Globus pallidus (tissue), 1 donor: Measurements from ENCODE around the gene NOP14.
A peak's percentile ranks its signal among the peaks of the same experiment; 100 is the strongest.
"Not testable (repeated sequence)": the region's sequence is repeated elsewhere in the genome, so short reads cannot be mapped to it uniquely, and the experiment has no call there.

ENCODE experiments used
- DNase-seq: peaks from one replicate; pipeline ENCODE4 v3.0.0-alpha.2; 2015; ENCODE audit warnings: low spot score

NOP14 gene

DNA sequence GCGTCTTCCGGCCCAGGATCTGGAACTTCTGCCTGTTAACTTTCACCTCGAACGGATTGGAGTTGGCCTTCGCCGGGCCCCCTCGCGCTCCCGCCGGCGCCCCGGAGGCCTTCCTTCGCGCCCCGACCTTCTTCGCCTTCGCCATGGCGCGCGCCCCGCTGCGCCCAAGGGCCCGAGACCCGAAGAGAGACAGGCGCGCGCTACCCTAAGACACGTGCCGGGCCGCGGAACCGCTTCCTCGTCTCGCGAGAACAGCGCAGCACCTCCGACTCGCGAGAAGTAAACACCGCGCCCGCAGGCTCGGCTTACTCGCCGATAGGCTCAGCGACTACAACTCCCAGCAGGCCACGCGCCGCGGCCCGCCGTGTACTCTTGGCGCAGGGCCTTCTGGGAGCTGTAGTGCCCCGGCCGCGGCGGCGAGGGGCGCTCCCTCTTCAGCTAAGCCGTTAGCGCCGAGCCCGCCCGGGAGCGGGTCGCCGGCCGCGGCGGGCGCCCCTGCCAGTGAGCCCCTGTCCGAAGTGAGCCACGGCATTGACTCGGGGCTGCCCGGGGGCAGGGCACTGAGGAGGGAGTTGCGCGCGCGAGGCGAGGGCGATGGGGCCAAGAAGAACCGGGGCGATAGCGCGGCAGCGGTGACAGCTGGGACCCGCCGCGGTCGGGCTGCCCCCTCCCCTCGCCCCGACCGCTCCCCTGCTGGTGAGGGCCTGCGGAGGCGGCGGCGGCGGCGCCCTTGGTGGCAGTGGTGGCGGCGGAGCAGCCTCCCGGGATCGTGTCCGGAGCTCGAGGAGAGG, at the start of gene NOP14, which contains the start of gene GRK4:
TSS of gene NOP14 (minus strand) at position 232 of the 791 bp plus-strand sequence. CDS start at position 145, 87 bp downstream.
TSS of gene GRK4 (plus strand) at position 397 of the 791 bp plus-strand sequence. CDS start 500 bp downstream, outside the sequence.
- DNase-seq = peak; percentile 97

DNA sequence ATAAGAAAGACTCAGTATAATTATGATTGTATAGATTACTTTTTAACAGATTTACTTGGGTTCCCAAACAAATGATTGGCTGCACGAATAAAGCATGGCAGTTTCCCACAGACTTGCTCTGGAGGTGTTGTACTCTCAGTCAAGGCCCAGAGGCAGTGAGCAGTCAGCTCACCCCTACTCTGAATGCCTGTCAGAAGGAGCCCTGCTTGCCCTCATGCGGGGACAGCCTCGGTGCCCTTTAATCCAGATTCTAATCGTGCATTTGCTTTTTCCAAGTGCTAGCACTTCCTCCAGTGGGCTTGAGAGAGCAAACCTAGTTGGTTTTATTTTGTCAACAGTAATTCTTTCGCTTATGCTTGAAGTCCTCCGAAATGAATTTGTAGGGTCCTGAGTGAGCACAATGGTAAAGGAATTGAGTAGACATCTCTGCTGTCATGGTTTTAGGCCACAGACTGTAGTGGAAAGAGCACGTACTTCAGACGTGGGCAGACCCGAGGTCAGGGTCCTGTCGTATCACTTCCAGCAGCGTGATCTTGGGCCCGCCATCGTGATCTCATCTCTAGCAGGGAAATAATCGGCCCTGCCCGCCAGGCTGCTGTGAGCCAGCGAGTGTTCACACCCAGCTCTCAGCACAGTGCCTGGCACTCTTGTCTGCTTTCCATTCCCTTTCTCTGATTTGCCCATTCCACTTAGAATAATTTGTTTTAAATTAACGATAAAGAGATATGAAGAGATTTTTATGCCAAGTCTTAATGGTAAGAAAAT, 48.4 kb upstream of the NOP14 start:
- DNase-seq = no peak

DNA sequence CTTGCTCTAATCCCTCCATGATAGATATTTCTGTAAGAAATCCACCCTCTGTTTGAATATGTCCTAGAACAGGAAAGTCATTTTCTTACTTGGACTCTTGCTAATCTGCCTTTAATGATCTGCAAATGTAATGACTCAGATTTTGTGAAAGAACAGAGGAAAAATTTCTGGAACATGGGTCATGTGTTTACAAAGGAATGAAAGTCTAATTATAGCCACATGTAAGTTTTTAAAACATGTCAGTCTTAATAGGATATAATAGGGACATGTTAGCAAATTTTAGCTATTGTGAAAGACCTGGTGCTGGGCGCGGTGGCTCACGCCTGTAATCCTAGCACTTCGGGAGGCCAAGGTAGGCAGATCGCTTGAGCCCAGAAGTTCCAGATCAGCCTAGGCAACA, 47.8 kb upstream of the NOP14 start:
- DNase-seq = no peak

DNA sequence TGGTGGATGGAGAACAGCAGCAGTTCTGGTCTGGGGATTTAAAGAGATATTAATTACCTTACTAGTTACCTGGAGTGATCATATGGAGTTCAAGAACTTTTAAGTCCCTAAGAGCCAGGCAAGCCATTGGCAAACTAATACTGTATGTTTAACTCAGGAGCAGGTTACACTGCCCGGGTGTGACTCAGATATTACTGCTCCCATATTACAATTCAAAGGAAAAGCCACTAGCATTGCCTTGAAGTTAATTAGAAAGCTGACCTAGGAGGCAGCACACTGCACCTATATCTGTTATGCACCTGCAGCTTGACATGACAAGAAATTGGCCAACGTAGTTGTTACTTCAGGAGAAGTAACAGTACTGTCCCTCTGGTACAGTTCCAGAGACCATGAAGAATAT, 47.4 kb upstream of the NOP14 start:
- no peak for DNase-seq

DNA sequence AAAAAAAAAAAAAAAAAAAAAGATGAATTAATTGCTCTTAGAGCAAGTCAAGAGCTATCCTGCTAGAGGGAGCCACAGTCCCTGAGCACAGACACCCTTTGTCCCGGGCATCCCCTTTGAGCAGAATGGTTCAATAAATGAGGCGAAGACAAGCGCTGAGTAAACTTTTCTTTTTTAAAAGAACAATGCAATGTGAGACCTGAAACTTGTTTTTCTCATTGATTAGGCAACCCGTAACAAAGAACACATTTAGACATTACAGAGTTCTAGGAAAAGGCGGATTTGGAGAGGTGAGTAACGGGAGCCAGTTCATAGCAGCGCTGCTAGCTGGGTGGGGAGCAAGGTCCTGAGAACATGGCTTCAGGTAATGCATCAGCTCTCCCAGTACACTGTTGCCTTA, 46.2 kb upstream of the NOP14 start:
- peak; percentile 35 for DNase-seq

DNA sequence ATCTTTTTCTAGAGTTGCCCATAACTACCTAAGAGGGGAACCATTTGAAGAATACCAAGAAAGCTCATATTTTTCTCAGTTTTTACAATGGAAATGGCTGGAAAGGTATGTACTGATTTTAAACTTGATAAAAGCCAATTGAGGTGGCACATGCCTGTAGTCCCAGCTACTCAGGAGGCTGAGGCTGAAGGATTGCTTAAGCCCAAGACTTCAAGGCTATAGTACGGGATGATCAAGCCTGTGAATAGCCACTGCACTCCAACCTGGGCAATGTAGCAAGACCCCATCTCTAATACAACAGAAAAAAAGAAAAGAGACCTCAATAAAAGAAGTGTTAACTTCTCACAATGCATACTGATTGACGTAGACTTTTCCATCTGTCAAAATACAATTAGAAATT, 44.5 kb upstream of the NOP14 start:
- DNase-seq = no peak

DNA sequence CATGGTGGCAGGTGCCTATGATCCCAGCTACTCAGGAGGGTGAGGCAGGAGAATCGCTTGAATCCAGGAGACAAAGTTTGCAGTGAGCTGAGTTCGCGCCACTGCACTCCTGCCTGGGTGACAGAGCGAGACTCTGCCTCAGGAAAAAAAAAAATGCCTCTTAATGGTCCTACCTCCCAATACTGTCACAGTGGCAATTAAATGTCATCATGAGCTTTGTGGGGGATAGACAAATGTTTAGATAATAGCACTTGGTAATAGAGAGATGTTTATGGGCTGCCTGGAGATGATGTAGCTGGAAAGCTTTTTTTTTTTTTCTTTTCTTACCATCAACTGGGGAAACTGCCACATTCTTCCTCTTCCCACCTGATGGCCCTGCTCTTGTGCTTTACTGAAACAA, 33.2 kb upstream of the NOP14 start:
- DNase-seq = no peak

DNA sequence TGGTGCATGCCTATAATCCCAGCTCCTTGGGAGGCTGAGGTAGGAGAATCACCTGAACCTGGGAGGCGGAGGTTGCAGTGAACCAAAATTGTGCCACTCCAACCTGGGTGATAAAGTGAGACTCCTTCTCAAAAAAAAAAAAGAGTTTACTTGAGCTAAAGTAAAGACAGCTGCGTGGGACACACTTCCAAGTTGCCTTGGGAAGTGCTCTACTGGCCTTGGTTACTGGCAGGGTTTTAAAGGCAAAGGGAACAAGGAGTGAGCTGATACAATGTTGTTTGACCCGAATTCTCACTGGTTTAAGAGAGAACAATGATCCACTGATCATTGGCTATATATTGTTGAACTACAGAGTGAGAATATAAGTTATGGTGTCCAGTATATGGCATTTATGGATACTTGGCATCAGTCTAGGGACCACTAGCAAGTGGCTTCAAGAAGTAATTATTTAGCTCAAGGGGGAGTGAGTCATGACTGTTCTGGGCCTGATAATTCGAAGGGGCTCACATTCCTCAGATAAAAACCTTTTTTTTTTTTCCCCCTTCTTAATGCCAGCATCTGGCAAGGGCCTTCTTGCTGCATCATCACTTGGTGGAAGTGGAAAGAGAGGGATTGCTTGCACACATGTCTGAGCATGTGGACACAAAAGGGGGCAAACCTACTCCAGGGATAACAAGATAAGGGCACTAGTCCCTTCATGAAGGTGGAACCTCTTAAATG, 32.5 kb upstream of the NOP14 start:
- DNase-seq = no peak

DNA sequence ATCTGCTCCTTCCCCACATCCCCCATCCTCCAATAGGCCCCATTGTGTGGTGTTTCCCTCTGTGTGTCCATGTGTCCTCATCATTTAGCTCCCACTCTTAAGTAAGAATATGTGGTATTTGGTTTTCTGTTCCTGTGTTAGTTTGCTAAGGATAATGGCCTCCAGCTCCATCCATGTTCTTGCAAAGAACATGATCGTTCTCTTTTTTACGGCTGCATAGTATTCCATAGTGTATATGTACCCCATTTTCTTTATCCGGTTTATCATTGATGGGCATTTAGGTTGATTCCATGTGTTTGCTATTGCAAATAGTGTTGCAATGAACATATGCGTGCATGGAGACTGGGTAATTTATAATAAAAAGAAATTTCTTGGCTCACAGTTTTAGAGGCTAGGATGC, 31.7 kb upstream of the NOP14 start:
- DNase-seq = no peak

DNA sequence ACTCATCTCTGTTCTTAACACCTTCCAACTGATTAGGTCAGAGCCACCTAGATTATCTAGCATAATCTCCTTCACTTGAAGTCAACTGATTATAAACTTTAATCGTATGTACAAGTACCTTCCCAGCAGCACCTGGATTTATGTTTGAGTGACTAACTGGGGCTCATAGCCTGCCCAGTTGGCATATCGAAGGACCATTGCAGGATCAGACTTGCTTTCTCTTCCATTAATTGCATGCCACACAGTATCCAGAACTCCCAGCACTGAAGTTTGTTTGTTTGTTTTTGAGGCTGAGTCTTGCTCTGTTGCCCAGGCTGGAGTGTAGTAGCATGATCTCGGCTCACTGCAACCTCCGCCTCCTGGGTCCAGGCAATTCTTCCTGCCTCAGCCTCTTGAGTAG, 28.0 kb upstream of the NOP14 start:
- DNase-seq = no peak

DNA sequence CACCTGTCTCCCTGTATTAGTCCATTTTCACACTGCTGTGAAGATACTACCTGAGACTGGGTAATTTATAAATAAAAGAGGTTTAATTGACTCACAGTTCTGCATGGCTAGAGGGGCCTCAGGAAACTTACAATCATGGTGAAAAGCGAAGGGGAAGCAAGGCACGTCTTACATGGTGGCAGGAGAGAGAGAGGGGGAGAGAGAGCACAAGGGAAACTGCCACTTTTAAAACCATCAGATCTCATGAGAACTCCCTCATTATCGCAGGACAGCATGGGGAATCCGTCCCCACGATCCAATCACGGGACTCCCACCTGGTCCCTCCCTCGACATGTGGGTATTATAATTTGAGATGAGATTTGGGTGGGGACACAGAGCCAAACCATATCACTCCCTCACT, 20.5 kb upstream of the NOP14 start:
- not testable (repeated sequence) for DNase-seq

DNA sequence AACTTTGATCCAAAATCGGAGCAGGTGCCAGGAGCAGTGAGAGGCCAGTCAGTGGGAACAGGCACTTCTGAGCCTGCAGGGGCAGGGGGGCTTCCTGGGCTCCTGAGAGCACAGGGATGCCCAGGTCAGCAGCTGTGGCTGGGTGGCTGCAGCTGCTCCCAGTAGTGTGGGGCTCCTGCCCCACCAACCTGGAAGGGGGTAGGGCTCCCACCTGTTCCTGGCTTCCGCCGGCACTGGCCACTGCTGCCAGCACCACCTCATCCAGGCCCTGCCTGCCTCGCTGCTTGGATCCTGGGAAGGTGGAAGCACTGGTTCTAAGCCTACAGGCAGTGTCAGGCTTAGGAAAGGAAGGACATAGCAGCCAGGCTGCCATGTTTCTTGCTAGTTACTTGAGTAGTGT, 18.8 kb upstream of the NOP14 start:
- no peak for DNase-seq

DNA sequence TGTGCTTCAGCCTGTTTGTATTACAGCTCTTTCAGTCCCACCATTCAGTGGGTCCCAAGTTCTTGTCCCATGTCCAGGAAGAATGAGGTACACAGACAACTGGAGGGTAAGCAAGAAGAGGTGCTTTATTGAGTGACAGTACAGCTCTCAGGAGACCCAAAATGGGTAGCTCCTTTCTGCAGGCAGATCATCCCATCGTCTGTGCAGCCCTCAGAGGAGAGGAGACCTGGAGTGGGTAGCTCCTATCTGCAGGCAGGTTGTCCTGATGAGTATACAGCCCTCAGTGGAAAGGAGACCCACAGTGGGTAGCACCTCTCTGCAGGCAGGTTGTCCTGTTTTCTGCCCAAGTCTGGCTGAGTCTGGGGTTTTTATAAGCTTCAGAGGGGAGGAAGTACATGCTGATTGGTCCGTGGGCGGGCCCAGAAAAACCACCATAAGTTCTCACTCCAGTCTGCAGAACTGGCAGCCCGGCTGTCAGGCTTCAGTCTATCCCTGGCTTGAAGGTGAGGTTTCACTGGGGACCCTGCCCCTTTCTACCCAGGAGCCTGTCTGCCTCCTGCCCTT, 18.1 kb upstream of the NOP14 start:
- DNase-seq = no peak

DNA sequence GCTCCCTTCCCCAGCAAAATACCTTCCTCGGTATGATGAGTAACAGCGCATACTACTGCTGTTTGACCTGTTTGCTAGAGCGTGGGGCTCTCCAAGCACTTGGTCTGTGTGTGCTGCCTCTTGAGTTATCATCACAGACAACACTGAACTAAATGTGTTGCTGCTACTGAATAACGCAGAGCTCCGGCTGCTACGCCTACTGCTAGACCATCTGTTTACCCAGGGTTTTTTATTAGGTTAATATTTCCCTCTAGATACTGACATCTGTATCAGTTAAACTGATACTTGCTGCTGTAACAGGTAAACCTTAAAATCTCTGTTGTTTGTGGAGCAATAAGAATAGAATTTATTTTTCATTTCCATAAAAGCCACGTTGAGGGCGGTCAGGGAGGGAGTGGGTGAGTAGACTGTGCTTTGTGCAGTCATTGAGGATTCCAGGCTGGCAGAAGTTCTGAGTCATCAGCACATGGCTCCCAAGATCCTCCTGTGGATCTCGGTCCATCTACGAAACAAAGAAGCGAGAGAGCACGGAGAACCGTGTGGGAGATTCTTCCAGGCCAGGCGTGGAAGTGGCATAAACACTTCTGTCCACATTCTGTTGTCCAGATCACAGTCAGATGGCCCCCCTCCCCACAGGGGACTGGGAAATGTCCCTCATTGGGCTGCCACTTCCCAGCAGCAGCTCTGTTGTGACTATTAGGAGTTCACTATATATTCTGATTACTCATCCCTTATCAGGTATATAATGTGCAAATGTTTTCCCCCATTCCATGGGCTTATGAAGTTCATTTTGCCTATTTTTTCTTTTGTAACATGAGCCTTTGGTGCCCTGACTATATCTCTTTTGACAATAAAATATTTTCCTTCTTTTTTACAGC, 14.2 kb upstream of the NOP14 start:
- DNase-seq = peak; percentile 36

DNA sequence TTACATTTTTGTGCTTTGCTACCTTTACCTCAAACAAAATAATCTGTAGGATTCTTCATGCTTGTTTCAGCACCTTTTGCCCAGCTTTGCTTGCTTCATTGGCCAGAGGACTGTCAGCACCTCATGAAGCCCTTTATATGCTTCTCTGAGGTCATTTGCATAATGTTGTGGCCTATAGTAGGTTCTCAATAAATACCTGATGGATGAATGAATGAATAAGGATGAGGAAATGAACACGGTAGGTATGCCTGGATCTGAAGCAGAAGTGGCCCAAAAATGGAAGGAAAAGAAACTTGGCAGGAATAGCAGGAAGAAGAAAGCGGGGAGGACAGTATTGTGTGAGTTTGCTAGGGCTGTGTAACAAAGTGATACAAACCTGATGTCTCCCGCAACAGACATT, 8.1 kb upstream of the NOP14 start:
- DNase-seq = no peak

DNA sequence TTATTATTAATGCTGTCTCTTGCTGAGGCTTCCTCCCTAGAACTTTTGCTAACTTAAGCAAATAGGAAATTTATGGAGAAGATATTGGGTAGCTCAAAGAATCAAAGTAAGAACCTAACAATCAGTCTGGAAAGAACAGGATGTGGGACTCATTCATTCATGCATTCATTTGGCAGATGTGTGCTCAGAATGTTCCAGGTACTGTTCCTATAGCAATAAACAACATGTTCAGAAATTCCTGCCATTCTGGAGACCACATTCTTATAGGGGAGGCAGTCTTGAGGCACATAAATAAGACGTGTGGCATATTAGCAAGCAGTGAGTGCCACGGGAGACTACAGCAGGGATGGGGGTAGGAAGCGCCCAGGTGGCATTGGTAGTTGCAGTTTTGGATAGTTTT, 5.2 kb upstream of the NOP14 start:
- DNase-seq = no peak

DNA sequence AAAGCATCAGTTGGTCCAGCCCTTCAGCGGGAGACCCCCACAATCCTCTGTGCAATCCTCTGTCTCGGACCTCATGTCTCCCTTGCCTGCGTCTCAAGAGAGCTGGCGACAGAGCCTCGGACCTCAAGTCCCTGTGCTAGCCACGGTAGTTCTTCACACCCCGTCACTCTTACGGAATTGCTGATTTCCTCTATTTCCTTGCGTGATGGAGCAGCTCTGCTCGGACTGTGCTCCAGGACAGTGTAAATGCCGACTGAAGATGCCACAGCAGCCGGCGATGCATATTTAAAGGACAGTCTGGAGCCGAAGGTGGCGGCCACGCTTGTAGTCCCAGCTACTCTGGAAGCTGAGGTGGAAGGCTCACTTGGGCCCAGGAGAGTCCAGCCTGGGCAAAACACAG, 2.1 kb upstream of the NOP14 start:
- DNase-seq = no peak

DNA sequence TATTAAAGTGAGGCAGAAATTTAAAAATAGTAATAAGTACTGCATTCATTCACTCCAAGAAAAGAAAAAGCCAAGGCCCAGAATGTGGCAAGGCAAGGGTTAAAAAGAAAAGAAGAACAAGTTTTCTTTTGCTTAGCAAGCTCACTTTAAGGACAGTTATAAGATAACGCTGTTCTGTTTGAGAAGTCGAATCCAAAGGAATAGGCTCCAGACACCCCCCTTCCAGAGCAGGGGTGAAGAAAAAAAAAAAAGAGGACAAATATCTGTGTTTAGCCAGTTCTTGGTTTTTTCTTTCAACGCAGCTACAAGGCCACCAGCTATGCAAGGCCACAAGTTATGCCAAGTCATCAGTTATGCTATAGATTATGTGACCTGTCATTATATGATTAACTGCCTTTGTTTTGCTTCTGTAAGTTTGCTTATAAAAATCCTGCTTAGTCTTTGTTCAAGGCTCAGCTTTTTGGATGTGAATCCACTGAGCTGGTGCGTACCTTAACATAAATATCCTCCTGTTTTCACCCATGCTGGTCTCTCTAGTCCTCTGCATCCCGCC, 1.6 kb upstream of the NOP14 start:
- no peak for DNase-seq

DNA sequence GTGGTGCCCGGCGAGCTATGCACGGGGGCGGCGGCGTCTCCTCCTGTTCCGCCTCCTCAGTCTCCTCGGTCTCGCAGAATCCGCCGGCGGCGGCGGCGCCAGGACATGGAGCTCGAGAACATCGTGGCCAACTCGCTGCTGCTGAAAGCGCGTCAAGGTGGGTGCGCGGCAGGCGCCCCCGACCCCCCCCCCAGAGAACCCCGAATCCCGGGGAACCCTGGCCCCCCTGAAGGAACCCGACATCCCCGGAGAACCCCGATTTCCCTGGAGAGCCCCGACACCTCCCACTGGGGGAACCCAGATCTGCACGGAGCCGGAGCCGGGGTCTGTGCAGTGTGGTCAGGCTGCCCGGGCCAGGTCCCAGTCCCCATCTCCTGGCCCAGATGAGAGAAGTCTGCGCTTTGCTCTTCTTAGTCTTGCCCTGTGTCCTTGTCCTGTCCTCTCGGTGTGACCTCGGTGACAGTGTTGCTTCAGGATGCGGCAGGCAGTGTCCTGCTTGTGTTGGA, 813 bp upstream of the NOP14 start:
- no peak for DNase-seq

DNA sequence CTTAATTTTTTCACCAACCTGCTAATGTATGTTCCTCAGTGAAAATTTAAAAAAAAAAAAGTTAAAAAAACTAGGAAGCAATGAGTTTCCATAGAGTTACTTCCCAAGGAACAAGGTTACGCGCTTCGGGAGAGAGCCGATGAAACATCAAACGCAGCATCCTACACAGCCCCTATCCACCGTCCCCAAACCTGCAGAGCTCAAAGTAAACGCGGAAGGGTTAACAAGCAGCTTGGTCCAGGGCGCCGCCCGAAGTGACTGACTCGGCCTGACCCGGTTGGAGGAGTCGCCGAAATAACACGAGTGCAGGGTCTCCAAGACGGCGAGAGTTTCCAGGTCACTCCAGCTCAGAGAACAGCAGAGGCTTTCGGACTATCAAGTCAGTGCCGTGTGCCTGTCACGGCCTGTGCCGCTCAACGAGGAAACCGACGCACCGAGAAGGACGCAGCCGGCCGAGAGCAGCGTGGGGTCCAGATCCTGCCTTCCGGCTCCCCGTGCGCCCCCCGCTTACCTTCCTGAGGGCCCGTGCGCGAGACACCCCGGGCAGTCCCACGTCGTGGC, 512 bp downstream of the NOP14 start:
- DNase-seq = no peak
